GM12878 (cell line): ENCODE data around the gene KRT79.

Experiments used
- EZH2 ChIP-seq: IDR thresholded peaks from 2 replicates; pipeline ENCODE4 v1.6.1; 2012; ENCODE audit warnings: low read depth, mild to moderate bottlenecking, control low read depth, inconsistent platforms, low read length, borderline replicate concordance; ENCODE audit not compliant: control insufficient read depth
- PBX3 ChIP-seq: IDR thresholded peaks from 2 replicates; pipeline ENCODE4 v1.6.1; 2011; ENCODE audit warnings: mild to moderate bottlenecking, low read depth, low read length, moderate library complexity; ENCODE audit not compliant: insufficient replicate concordance
- STAT1 ChIP-seq: fragments of 450-650 bp; conservative IDR thresholded peaks from 2 replicates; pipeline ENCODE4 v1.6.1; 2014; ENCODE audit warnings: antibody characterized with exemption, mild to moderate bottlenecking
- USF2 ChIP-seq: IDR thresholded peaks from 2 replicates; pipeline ENCODE4 v1.6.1; 2011; ENCODE audit warnings: low read depth, low read length, improper control_type of control experiment, borderline replicate concordance
- ZZZ3 ChIP-seq: IDR thresholded peaks from 2 replicates; pipeline ENCODE4 v1.6.1; 2011; ENCODE audit warnings: low read depth; ENCODE audit not compliant: control insufficient read depth, insufficient read length

GRCh38 chr12:52826611-52827498 is 7.3 kb downstream of the KRT79 start:
- no peak for TF ChIP-seq EZH2
- TF ChIP-seq USF2 = no peak
- no peak for TF ChIP-seq ZZZ3
- no peak for TF ChIP-seq STAT1
- no peak for TF ChIP-seq PBX3
